Neutrophil (primary cell): ENCODE measurements around the gene LGALS7.
"Not testable (repeated sequence)": the region's sequence is repeated elsewhere in the genome, so short reads cannot be mapped to it uniquely, and the experiment has no call there.

Experiments used
- H3K27ac ChIP-seq: fragments of 200-600 bp; sonication (generic); 2 replicates; pipeline ENCODE4 v1.5.1; 2016; ENCODE audit warnings: mild to moderate bottlenecking, moderate library complexity
- H3K27me3 ChIP-seq: fragments of 200-600 bp; sonication (generic); 2 replicates; pipeline ENCODE4 v1.6.0; 2016; ENCODE audit warnings: mild to moderate bottlenecking
- H3K36me3 ChIP-seq: fragments of 200-600 bp; sonication (generic); 2 replicates; pipeline ENCODE4 v1.5.1; 2017
- H3K4me1 ChIP-seq, 2 experiments: fragments of 200-600 bp in 1 of 2; sonication (generic) in 1 of 2; 1 replicate in 1 of 2; 2 replicates in 1 of 2; pipeline versions ENCODE4 v1.5.1 to v1.6.1; 2013 to 2016; ENCODE audit warnings: low read depth in 1 of 2, low read length in 1 of 2, mild to moderate bottlenecking in 1 of 2, moderate library complexity in 1 of 2; ENCODE audit not compliant: control insufficient read depth in 1 of 2, insufficient read depth in 1 of 2
- H3K4me3 ChIP-seq, 2 experiments: fragments of 200-600 bp in 1 of 2; sonication (generic) in 1 of 2; 1 replicate in 1 of 2; 2 replicates in 1 of 2; pipeline ENCODE4 v1.5.1; 2013 to 2016; ENCODE audit warnings: low read depth in 1 of 2, low read length in 1 of 2, mild to moderate bottlenecking in 1 of 2, moderate library complexity in 1 of 2
- H3K9me3 ChIP-seq: fragments of 200-600 bp; sonication (generic); 2 replicates; pipeline ENCODE4 v1.5.1; 2016
- CTCF ChIP-seq: fragments of 200-600 bp; sonication (generic); IDR thresholded peaks from 2 replicates; pipeline ENCODE4 v1.5.1; 2016; ENCODE audit warnings: antibody characterized with exemption

Gene LGALS7

GRCh38 chr19:38809592-38810252, 36.4 kb upstream of the LGALS7 start:
- Histone ChIP-seq H3K4me1 (no peaks in the 10 kb centered on the region), H3K27ac (no peak overlapping the region), H3K9me3 (no peaks in the 10 kb centered on the region), H3K36me3 (peaks cover 2% of the 10 kb centered on the region), H3K27me3 (no peaks in the 10 kb centered on the region), H3K4me3 (no peak overlapping the region)
- no peak for TF ChIP-seq CTCF

- H3K4me1 ChIP-seq, result no peaks in the 10 kb centered on the region
- no peaks in the 10 kb centered on the region for H3K27me3 ChIP-seq
- H3K4me3 ChIP-seq, result no peak overlapping the region
- H3K36me3 ChIP-seq, result no peaks in the 10 kb centered on the region
- no peak for TF ChIP-seq CTCF
- H3K9me3 ChIP-seq, result no peaks in the 10 kb centered on the region
- H3K27ac ChIP-seq, result no peak overlapping the region
Observed at GRCh38 chr19:38808741-38809140, 35.4 kb upstream of the LGALS7 start.

- not testable (repeated sequence) for H3K27ac ChIP-seq, H3K4me1 ChIP-seq, H3K4me3 ChIP-seq, H3K9me3 ChIP-seq, H3K27me3 ChIP-seq, H3K36me3 ChIP-seq
Observed at GRCh38 chr19:38807374-38808098, 34.2 kb upstream of the LGALS7 start.

GRCh38 chr19:38806371-38806770, 33.1 kb upstream of the LGALS7 start:
- H3K9me3 ChIP-seq, result no peaks in the 10 kb centered on the region
- no peaks in the 10 kb centered on the region for H3K36me3 ChIP-seq
- TF ChIP-seq CTCF, result no peak
- H3K4me1 ChIP-seq, result no peaks in the 10 kb centered on the region
- no peaks in the 10 kb centered on the region for H3K27me3 ChIP-seq
- H3K27ac ChIP-seq, result no peak overlapping the region
- no peak overlapping the region for H3K4me3 ChIP-seq

GRCh38 chr19:38805180-38805579, 31.9 kb upstream of the LGALS7 start:
- no peak overlapping the region for H3K27ac ChIP-seq
- H3K36me3 ChIP-seq, result no peaks in the 10 kb centered on the region
- H3K4me1 ChIP-seq, result no peaks in the 10 kb centered on the region
- no peaks in the 10 kb centered on the region for H3K9me3 ChIP-seq
- no peak overlapping the region for H3K4me3 ChIP-seq
- no peaks in the 10 kb centered on the region for H3K27me3 ChIP-seq
- no peak for TF ChIP-seq CTCF

- no peaks in the 10 kb centered on the region for H3K9me3 ChIP-seq
- H3K4me3 ChIP-seq, result no peak overlapping the region
- no peaks in the 10 kb centered on the region for H3K36me3 ChIP-seq
- no peaks in the 10 kb centered on the region for H3K4me1 ChIP-seq
- no peak overlapping the region for H3K27ac ChIP-seq
- no peaks in the 10 kb centered on the region for H3K27me3 ChIP-seq
- no peak for TF ChIP-seq CTCF
Observed at GRCh38 chr19:38803543-38803942, 30.2 kb upstream of the LGALS7 start.
